Measurements from ENCODE around the gene FBXW5.

FBXW5 gene

GRCh38 chr9:136978865-136979544 lies 34.5 kb upstream of the FBXW5 start:
- TF ChIP-seq PATZ1 (CRISPR knock-in tag; IDR thresholded peaks at IDR 0.05; ENCODE audit: borderline replicate concordance) (no peak), ZNF8 (CRISPR knock-in tag; IDR thresholded peaks at IDR 0.05) (no peak), TCF4 (CRISPR knock-in tag; IDR thresholded peaks at IDR 0.05; ENCODE audit: borderline replicate concordance) (no peak), CSRNP3 (CRISPR knock-in tag; IDR thresholded peaks at IDR 0.05) (no peak), ZFP30 (CRISPR knock-in tag; IDR thresholded peaks at IDR 0.05) (no peak), POU6F1 (CRISPR knock-in tag; IDR thresholded peaks at IDR 0.05; ENCODE audit: borderline replicate concordance, low read depth) (no peak), ZNF70 (CRISPR knock-in tag; IDR thresholded peaks at IDR 0.05) (no peak), TOX (CRISPR knock-in tag; IDR thresholded peaks at IDR 0.05; ENCODE audit: borderline replicate concordance) (no peak)
- no peak for ATAC-seq

- ATAC-seq, result peak; percentile 41
Measured at GRCh38 chr9:136978073-136978864, 33.7 kb upstream of the FBXW5 start.

GRCh38 chr9:136977649-136978072 lies 33.1 kb upstream of the FBXW5 start:
- TF ChIP-seq SNAI2 (CRISPR knock-in tag; IDR thresholded peaks at IDR 0.05) (no peak), ZNF70 (CRISPR knock-in tag; IDR thresholded peaks at IDR 0.05) (no peak), OSR1 (CRISPR knock-in tag; IDR thresholded peaks at IDR 0.05) (no peak), CSRNP3 (CRISPR knock-in tag; IDR thresholded peaks at IDR 0.05) (no peak), ZNF8 (CRISPR knock-in tag; IDR thresholded peaks at IDR 0.05) (no peak)

More at GRCh38 chr9:136978073-136978864, 33.7 kb upstream of the FBXW5 start:
- TF ChIP-seq TSHZ2 (CRISPR knock-in tag; IDR thresholded peaks at IDR 0.05), result 0 out of 2 replicates have a peak, but pooled peaks have one; percentile 30
- TF ChIP-seq ESRRG (CRISPR knock-in tag; IDR thresholded peaks at IDR 0.05), result no peak
- TF ChIP-seq CSDC2 (CRISPR knock-in tag; IDR thresholded peaks at IDR 0.05), result no peak
- TF ChIP-seq ARNTL (CRISPR knock-in tag; IDR thresholded peaks at IDR 0.05; ENCODE audit: borderline replicate concordance, low read depth), result no peak

GRCh38 chr9:136977223-136977622 lies 32.7 kb upstream of the FBXW5 start, which contains the start of gene PTGDS:
TSS of gene PTGDS (plus strand) at chr9:136977504. CDS start at chr9:136977579, 75 bp downstream.
- TF ChIP-seq ZFP3 (CRISPR knock-in tag; IDR thresholded peaks at IDR 0.05) (no peak), CSDC2 (CRISPR knock-in tag; IDR thresholded peaks at IDR 0.05) (no peak), PATZ1 (CRISPR knock-in tag; IDR thresholded peaks at IDR 0.05; ENCODE audit: borderline replicate concordance) (no peak), ESRRG (CRISPR knock-in tag; IDR thresholded peaks at IDR 0.05) (no peak), ZC3H10 (CRISPR knock-in tag; IDR thresholded peaks at IDR 0.05) (no peak)

More at GRCh38 chr9:136977649-136978072, 33.1 kb upstream of the FBXW5 start:
- ATAC-seq, result no peak

More at GRCh38 chr9:136977223-136977622, 32.7 kb upstream of the FBXW5 start, which contains the start of gene PTGDS:
- ATAC-seq, result no peak

Data from SK-N-SH treated with all-trans-retinoic acid at 6 μM for 48 hours (cell line).